Right lobe of liver (tissue), 6 donors: ENCODE data around the gene XDH. TPM values are rescaled to one million over a fixed set of nuclear protein-coding genes. Genes with fewer than 3 reads are reported as not detected.

Experiments used
- ATAC-seq, 4 donors: fragments of 200-7000 bp; cut with Tn5 transposase; one replicate each; pipeline ENCODE4 v1.9.1; 2020; ENCODE audit warnings: mild to moderate bottlenecking in 4 of 4, moderate library complexity in 4 of 4
- DNase-seq, 3 donors: peaks; one replicate each; pipeline ENCODE4 v3.0.0-alpha.2; 2020
- H3K27ac ChIP-seq, 3 donors: fragments of 200-600 bp; one replicate each; pipeline ENCODE4 v1.8.0; 2022
- H3K27me3 ChIP-seq, 2 donors: fragments of 200-600 bp; one replicate each; pipeline ENCODE4 v1.8.0; 2022
- H3K36me3 ChIP-seq, 4 donors: fragments of 200-600 bp; sonication (generic) in 1 of 4; one replicate each; pipeline versions ENCODE4 v1.5.1 to v1.8.0; 2017 to 2022; ENCODE audit warnings: control low read depth in 1 of 4
- H3K4me1 ChIP-seq, 4 donors: fragments of 200-600 bp; sonication (generic) in 1 of 4; one replicate each; pipeline versions ENCODE4 v1.5.1 to v1.8.0; 2017 to 2022; ENCODE audit warnings: control low read depth in 1 of 4
- H3K4me3 ChIP-seq, 3 donors: fragments of 200-600 bp; one replicate each; pipeline ENCODE4 v1.8.0; 2022
- H3K9me3 ChIP-seq, 4 donors: fragments of 200-600 bp; sonication (generic) in 1 of 4; one replicate each; pipeline versions ENCODE4 v1.5.1 to v1.8.0; 2017 to 2022; ENCODE audit warnings: control low read depth in 1 of 4
- POLR2A ChIP-seq: fragments of 450-650 bp; IDR thresholded peaks from one replicate; pipeline ENCODE4 v1.6.1; 2017; ENCODE audit warnings: antibody characterized with exemption, mild to moderate bottlenecking
- WGBS: methylation state at CpG from one replicate; pipeline ENCODE4 v1.1.6; 2018; ENCODE audit warnings: low coverage, low lambda C conversion rate; ENCODE audit not compliant: insufficient coverage; ENCODE audit errors: missing lambda C conversion rate; 5-methylcytosine and 5-hydroxymethylcytosine counted together
- intact Hi-C, 2 donors: fragments of 100-400 bp; cut with DNase I; formaldehyde crosslinking; loops; one replicate each; pipeline versions ENCODE4 v1.11.2 to v1.14.1; 2022
- total RNA-seq, 6 experiments: library from RNA; depleted of rRNA in 2 of 6; stranded (reverse); fragments of >200 nt in 2 of 6; fragmentation: NEBNext Ultra II Directional in 3 of 6; extraction: Animal tissue kit (Norgen Biotek cat#: 25700) in 3 of 6; gene quantifications; one replicate each; pipeline versions ENCODE4 v1.1.0 to v1.2.4, GENCODE V29; 2016 to 2023
- TF ChIP-seq, protein P1 (sequence below), 4 donors: fragments of 200-600 bp in 3 of 4; fragments of 450-650 bp in 1 of 4; IDR thresholded peaks; one replicate each; pipeline versions ENCODE4 v1.5.1 to v1.8.0; 2016 to 2022; ENCODE audit warnings: antibody characterized with exemption in 4 of 4, mild to moderate bottlenecking in 2 of 4
- donor health status: DM: no; HTN: yes; CAD: no.
- donor health status: DM: no; HTN: no; CAD: no.
- donor health status: DM: no; HTN: no; CAD: no.
- donor health status: DM: no; HTN: yes; CAD: no.
- donor health status: DM: no; HTN: yes; CAD: no.

Gene XDH
- total RNA-seq, 6 experiments from 2014 or later, result 26.7 to 62.0 (median 37.8) TPM

DNA sequence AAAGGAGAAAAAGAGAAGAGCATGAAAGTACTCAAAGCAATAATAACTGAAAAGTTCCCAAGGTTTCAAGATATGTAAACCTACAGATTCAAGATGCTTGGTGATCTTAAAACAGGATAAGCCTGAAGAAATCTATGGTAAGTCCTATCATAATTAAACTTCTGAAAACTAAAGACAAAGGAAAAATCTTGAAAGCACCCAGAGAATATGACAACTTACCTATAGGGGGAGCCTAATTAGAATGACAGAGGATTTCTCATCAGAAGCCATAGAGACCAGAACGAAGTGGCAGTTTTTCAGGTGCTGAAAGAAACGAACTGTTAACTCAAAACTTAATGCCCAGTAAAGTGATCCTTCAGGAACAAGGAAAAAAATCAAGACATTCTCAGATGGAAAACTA, 59.7 kb downstream of the XDH start:
- DNase-seq, result no peak
- 33% methylated on average over 2 of the region's 2 CpGs for WGBS
- peaks cover 0 to 19% (median 1%) of the 10 kb centered on the region in 4 donors for H3K36me3 ChIP-seq
- H3K9me3 ChIP-seq, result no peaks in the 10 kb centered on the region
- H3K27me3 ChIP-seq, result no peaks in the 10 kb centered on the region
- H3K4me1 ChIP-seq, result peaks cover 0 to 15% (median 2%) of the 10 kb centered on the region in 4 donors
- H3K27ac ChIP-seq, result no peak overlapping the region
- peak in 1 of 4 donors; percentile 30 for ATAC-seq
- H3K4me3 ChIP-seq, result no peak overlapping the region
- intact Hi-C loops, result no loop called here
- TF ChIP-seq POLR2A, result no peak
- TF ChIP-seq, protein P1, sequence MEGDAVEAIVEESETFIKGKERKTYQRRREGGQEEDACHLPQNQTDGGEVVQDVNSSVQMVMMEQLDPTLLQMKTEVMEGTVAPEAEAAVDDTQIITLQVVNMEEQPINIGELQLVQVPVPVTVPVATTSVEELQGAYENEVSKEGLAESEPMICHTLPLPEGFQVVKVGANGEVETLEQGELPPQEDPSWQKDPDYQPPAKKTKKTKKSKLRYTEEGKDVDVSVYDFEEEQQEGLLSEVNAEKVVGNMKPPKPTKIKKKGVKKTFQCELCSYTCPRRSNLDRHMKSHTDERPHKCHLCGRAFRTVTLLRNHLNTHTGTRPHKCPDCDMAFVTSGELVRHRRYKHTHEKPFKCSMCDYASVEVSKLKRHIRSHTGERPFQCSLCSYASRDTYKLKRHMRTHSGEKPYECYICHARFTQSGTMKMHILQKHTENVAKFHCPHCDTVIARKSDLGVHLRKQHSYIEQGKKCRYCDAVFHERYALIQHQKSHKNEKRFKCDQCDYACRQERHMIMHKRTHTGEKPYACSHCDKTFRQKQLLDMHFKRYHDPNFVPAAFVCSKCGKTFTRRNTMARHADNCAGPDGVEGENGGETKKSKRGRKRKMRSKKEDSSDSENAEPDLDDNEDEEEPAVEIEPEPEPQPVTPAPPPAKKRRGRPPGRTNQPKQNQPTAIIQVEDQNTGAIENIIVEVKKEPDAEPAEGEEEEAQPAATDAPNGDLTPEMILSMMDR (IDR thresholded peaks at IDR 0.05), result peak; percentile 13 to 33 (median 28)

DNA sequence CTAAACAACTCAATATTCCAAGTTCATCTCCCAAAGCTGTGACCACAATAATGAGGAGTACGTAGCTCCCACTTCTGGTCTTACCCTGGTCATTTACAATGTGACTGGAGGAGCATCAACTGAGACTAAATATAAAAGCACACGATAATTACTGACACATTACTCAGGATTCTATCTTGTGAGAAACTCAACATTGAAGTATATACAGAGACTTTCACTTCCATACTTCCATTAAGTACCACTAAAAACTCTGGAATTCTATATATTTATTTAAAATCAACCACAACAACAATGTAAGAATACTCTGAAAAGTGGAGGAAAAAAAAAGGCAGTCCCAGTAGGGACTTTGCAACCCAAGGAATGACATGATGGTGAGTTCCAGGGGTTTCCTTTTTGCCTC, 61.4 kb downstream of the XDH start:
- 80% methylated on average over 2 of the region's 2 CpGs for WGBS
- no peaks in the 10 kb centered on the region for H3K27me3 ChIP-seq
- H3K4me1 ChIP-seq, result peaks cover 0 to under 1% (median 0%) of the 10 kb centered on the region in 4 donors
- TF ChIP-seq, protein P1 (IDR thresholded peaks at IDR 0.05), result no peak
- TF ChIP-seq POLR2A, result no peak
- intact Hi-C loops, result no loop called here
- peaks cover 0 to 28% (median 10%) of the 10 kb centered on the region in 4 donors for H3K36me3 ChIP-seq
- no peak overlapping the region for H3K4me3 ChIP-seq
- no peak for DNase-seq
- ATAC-seq, result no peak
- H3K9me3 ChIP-seq, result no peaks in the 10 kb centered on the region
- no peak overlapping the region for H3K27ac ChIP-seq

DNA sequence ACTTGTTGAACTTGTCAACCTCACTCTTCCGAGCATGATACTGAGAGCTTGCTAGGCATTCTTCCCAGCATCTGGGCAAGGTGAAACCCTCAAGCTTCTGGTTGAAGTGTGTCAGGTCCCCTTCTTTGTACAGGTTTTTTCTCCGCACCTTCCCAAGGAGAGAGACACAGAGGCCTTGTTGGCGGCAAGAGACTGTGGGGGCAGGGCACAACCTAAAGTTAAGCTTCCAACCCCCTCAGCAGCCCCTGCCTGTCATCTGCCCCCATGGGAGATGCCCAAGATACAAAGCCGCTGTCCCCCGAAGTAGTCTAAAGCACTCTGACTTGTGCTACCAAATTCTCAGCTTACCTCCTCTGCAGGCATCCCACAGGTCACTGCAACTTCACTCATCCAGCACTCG, 64.9 kb downstream of the XDH start:
- H3K9me3 ChIP-seq, result no peaks in the 10 kb centered on the region
- H3K4me1 ChIP-seq, result no peaks in the 10 kb centered on the region
- H3K4me3 ChIP-seq, result no peak overlapping the region
- ATAC-seq, result no peak
- WGBS, result 80% methylated on average over 1 of the region's 6 CpGs
- TF ChIP-seq, protein P1 (IDR thresholded peaks at IDR 0.05), result no peak
- TF ChIP-seq POLR2A, result no peak
- H3K27me3 ChIP-seq, result no peaks in the 10 kb centered on the region
- DNase-seq, result no peak
- intact Hi-C loops, result no loop called here
- H3K36me3 ChIP-seq, result peaks cover 0 to 43% (median 21%) of the 10 kb centered on the region in 4 donors
- no peak overlapping the region for H3K27ac ChIP-seq

DNA sequence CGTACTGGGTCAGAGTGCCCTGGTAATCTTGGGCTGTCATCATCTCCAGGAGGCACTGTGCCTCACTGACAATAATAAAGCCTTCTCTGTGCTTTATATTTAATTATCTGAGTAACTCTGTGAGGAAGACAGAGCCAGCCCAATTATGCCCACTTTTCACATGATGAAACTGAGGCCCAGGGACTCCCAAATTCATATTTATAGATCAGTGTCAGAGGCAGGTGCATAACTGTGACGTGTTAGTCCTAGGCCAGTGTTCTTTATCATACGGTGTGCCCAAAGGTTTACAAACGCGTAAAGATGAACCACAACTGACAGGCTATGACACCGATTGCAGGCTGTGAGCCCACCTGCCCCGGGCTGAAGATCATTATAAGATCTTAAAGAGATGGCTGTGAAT, 65.4 kb downstream of the XDH start:
- no peak for TF ChIP-seq POLR2A
- intact Hi-C loops, result no loop called here
- ATAC-seq, result no peak
- Histone ChIP-seq H3K4me3 (no peak overlapping the region), H3K27ac (no peak overlapping the region), H3K4me1 (no peaks in the 10 kb centered on the region), H3K36me3 (peaks cover 0 to 41% (median 19%) of the 10 kb centered on the region in 4 donors), H3K27me3 (no peaks in the 10 kb centered on the region), H3K9me3 (no peaks in the 10 kb centered on the region)
- WGBS, result 96% methylated on average over 4 of the region's 7 CpGs
- no peak for DNase-seq

DNA sequence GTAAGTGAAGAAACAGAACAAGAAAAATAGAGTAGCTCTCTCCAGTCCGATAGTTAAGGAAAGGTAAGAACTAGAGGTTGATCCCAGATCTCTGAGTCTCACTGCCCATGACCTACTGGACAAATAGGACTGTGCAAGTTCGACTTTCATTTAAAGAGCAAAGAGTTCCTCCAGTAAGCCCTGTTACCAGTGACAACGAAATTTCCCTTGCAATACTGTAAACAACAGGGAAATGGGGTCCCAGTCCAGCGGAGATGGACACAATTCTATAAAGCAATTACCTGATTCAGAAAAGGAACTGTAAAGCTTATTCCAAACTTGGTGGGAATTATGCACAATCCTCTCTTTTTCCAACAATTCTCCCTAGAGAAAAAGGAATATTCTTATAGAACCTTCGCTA, 65.9 kb downstream of the XDH start:
- no peaks in the 10 kb centered on the region for H3K4me1 ChIP-seq
- DNase-seq (no peak), ATAC-seq (no peak)
- intact Hi-C loops, result no loop called here
- H3K9me3 ChIP-seq, result no peaks in the 10 kb centered on the region
- H3K36me3 ChIP-seq, result peaks cover 0 to 41% (median 17%) of the 10 kb centered on the region in 4 donors
- H3K27ac ChIP-seq, result no peak overlapping the region
- WGBS, result 80% methylated on average over 5 of the region's 5 CpGs
- TF ChIP-seq, protein P1 (IDR thresholded peaks at IDR 0.05), result no peak
- no peak for TF ChIP-seq POLR2A
- no peak overlapping the region for H3K4me3 ChIP-seq
- H3K27me3 ChIP-seq, result no peaks in the 10 kb centered on the region
